GM12801 (cell line): Measurements from ENCODE around the gene WDR20.

Experiments
- TF ChIP-seq, protein P1 (sequence below): IDR thresholded peaks from one replicate; pipeline ENCODE4 v1.5.1; 2011; ENCODE audit warnings: control low read depth; ENCODE audit not compliant: insufficient read length; ENCODE audit errors: extremely low read depth

Gene WDR20

GRCh38 chr14:102206918-102207317 lies 67.2 kb downstream of the WDR20 start:
- TF ChIP-seq, protein P1, sequence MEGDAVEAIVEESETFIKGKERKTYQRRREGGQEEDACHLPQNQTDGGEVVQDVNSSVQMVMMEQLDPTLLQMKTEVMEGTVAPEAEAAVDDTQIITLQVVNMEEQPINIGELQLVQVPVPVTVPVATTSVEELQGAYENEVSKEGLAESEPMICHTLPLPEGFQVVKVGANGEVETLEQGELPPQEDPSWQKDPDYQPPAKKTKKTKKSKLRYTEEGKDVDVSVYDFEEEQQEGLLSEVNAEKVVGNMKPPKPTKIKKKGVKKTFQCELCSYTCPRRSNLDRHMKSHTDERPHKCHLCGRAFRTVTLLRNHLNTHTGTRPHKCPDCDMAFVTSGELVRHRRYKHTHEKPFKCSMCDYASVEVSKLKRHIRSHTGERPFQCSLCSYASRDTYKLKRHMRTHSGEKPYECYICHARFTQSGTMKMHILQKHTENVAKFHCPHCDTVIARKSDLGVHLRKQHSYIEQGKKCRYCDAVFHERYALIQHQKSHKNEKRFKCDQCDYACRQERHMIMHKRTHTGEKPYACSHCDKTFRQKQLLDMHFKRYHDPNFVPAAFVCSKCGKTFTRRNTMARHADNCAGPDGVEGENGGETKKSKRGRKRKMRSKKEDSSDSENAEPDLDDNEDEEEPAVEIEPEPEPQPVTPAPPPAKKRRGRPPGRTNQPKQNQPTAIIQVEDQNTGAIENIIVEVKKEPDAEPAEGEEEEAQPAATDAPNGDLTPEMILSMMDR, result no peak

DNA sequence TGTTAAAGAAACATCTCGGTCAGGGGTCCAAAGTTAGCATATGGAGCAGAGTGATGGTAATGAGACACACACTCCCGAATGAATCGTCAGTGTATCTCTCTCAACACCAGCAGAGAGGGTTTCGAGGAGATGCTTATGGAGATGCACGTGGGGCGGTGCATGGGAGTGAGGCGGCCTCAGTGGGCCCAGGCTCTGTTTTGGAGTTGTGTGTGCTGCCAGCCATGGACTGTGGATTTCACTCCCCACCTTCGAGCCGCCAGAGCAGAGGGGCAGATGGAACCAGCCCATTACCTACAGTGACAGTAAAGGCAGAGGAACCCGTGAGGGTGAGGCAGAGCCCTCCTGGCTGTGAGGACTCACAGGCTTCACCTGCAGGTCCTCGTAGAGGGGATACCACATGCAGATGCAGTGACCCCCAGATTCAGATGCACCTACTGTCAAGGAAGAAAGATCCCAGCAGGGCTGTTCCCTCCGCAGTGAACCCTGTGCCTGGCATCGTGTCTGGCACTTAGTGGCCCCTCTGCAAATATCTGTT lies 68.2 kb downstream of the WDR20 start:
- TF ChIP-seq, protein P1, result no peak

DNA sequence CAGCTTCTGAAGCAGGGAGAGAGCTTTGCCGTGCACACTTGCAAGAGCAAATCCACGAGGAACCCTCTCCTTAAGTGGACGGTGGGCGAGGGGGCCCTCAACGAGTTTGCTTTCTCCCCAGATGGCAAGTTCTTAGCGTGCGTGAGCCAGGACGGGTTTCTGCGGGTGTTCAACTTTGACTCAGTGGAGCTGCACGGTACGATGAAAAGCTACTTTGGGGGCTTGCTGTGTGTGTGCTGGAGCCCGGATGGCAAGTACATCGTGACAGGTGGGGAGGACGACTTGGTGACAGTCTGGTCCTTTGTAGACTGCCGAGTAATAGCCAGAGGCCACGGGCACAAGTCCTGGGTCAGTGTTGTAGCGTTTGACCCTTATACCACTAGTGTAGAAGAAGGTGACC lies 69.0 kb downstream of the WDR20 start:
- TF ChIP-seq, protein P1, result no peak

DNA sequence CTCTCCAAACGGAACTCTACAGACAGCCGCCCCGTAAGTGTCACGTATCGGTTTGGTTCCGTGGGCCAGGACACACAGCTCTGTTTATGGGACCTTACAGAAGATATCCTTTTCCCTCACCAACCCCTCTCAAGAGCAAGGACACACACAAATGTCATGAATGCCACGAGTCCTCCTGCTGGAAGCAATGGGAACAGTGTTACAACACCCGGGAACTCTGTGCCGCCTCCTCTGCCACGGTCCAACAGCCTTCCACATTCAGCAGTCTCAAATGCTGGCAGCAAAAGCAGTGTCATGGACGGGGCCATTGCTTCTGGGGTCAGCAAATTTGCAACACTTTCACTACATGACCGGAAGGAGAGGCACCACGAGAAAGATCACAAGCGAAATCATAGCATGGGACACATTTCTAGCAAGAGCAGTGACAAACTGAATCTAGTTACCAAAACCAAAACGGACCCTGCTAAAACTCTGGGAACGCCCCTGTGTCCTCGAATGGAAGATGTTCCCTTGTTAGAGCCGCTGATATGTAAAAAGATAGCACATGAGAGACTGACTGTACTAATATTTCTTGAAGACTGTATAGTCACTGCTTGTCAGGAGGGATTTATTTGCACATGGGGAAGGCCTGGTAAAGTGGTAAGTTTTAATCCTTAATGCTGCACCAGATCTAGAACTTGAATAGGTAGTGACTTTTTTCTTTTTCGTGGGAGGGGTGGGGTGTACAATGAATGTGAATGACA lies 69.7 kb downstream of the WDR20 start:
- TF ChIP-seq, protein P1, result no peak

DNA sequence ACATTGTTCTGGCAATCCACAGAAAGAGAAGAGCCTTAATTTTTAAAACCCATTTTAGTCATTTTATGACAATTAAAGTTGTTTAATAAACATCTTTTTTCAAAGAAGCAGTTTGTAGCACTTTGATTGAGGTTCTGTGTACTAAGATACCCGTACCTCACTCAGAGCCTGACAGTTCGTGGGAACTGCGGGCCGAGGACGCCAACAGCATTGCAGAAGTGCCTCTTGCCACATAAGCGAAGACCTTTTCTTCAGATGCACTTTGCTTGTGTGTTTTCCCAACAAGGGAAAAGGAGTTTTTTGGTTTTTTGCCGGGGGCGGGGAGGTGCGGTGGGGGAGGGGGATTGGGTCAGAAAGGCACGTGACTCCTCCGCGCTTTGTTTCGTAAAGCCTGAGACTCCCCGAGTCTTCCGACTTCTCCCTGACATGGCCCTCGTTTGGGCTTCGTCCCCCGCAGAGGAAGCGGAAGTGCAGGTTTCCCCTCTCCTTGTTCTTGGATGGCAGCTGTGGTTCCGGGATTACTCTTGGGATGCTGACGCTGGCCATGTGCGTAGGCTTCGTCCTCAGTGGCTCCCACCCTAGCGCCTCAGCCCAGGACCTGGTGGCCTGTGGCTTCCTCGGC lies 70.8 kb downstream of the WDR20 start:
- TF ChIP-seq, protein P1, result no peak

- TF ChIP-seq, protein P1, result no peak
Measured at GRCh38 chr14:102211240-102211639, 71.5 kb downstream of the WDR20 start.

DNA sequence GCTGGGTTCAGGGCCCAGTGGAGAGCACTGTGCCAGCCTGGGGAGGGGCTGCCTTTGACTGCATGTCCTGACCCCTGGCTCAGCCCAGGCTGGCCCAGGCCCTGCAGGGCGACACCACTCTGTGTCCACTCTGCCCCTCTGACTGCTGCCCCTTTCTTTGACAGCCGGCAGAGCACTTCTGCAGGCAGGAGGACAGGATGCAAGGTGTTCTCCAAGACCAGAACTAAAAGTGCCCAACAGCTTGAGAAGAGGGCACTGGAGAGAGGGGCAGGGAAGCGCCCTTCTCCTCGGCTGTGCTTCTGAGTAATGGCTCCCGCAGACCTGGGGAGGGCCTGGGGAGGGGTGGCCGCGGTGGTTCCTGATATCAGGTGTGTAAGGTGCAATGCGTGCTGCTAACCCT lies 72.7 kb downstream of the WDR20 start:
- TF ChIP-seq, protein P1, result no peak
